ENCODE results near the gene CHCHD10.

DNA sequence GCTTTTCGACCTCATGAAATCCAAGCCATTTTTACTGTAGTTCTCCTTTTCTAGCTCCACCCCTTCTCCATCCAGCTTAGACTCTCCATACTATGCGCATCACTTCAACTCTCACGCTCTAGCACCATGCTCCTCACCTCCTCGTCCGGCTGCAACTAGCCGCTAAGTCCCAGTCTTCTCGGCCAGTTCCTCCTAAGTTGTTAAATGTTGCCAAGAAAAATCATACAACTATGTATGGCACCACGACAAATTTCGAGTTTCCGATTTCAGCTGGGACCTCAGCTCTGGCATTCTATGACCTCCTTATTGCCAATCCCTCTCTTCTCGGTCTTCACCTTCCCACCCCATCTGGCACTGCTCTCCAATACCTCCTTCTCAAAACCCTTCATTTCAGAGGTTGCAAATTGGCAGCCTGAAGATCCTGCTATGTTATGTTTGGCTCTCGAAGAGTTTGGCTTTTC is 17.9 kb downstream of the CHCHD10 start:
- TF ChIP-seq, protein P1, sequence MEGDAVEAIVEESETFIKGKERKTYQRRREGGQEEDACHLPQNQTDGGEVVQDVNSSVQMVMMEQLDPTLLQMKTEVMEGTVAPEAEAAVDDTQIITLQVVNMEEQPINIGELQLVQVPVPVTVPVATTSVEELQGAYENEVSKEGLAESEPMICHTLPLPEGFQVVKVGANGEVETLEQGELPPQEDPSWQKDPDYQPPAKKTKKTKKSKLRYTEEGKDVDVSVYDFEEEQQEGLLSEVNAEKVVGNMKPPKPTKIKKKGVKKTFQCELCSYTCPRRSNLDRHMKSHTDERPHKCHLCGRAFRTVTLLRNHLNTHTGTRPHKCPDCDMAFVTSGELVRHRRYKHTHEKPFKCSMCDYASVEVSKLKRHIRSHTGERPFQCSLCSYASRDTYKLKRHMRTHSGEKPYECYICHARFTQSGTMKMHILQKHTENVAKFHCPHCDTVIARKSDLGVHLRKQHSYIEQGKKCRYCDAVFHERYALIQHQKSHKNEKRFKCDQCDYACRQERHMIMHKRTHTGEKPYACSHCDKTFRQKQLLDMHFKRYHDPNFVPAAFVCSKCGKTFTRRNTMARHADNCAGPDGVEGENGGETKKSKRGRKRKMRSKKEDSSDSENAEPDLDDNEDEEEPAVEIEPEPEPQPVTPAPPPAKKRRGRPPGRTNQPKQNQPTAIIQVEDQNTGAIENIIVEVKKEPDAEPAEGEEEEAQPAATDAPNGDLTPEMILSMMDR (IDR thresholded peaks at IDR 0.05): no peak
- TF ChIP-seq POLR2AphosphoS5 (IDR thresholded peaks at IDR 0.05): no peak
- TF ChIP-seq POLR2A (IDR thresholded peaks at IDR 0.05): no peak
- TF ChIP-seq EP300 (IDR thresholded peaks at IDR 0.05): no peak
